Right lobe of liver (tissue), 6 donors: Measurements from ENCODE around the gene TNFSF15. TPM values are rescaled to one million over a fixed set of nuclear protein-coding genes. Genes with fewer than 3 reads are reported as not detected.

ENCODE experiments used
- ATAC-seq, 4 donors: fragments of 200-7000 bp; cut with Tn5 transposase; one replicate each; pipeline ENCODE4 v1.9.1; 2020; ENCODE audit warnings: mild to moderate bottlenecking in 4 of 4, moderate library complexity in 4 of 4
- DNase-seq, 3 donors: peaks; one replicate each; pipeline ENCODE4 v3.0.0-alpha.2; 2020
- H3K27ac ChIP-seq, 3 donors: fragments of 200-600 bp; one replicate each; pipeline ENCODE4 v1.8.0; 2022
- H3K27me3 ChIP-seq, 2 donors: fragments of 200-600 bp; one replicate each; pipeline ENCODE4 v1.8.0; 2022
- H3K36me3 ChIP-seq, 4 donors: fragments of 200-600 bp; sonication (generic) in 1 of 4; one replicate each; pipeline versions ENCODE4 v1.5.1 to v1.8.0; 2017 to 2022; ENCODE audit warnings: control low read depth in 1 of 4
- H3K4me1 ChIP-seq, 4 donors: fragments of 200-600 bp; sonication (generic) in 1 of 4; one replicate each; pipeline versions ENCODE4 v1.5.1 to v1.8.0; 2017 to 2022; ENCODE audit warnings: control low read depth in 1 of 4
- H3K4me3 ChIP-seq, 3 donors: fragments of 200-600 bp; one replicate each; pipeline ENCODE4 v1.8.0; 2022
- H3K9me3 ChIP-seq, 4 donors: fragments of 200-600 bp; sonication (generic) in 1 of 4; one replicate each; pipeline versions ENCODE4 v1.5.1 to v1.8.0; 2017 to 2022; ENCODE audit warnings: control low read depth in 1 of 4
- POLR2A ChIP-seq: fragments of 450-650 bp; IDR thresholded peaks from one replicate; pipeline ENCODE4 v1.6.1; 2017; ENCODE audit warnings: antibody characterized with exemption, mild to moderate bottlenecking
- WGBS: methylation state at CpG from one replicate; pipeline ENCODE4 v1.1.6; 2018; ENCODE audit warnings: low coverage, low lambda C conversion rate; ENCODE audit not compliant: insufficient coverage; ENCODE audit errors: missing lambda C conversion rate; 5-methylcytosine and 5-hydroxymethylcytosine counted together
- intact Hi-C, 2 donors: fragments of 100-400 bp; cut with DNase I; formaldehyde crosslinking; loops; one replicate each; pipeline versions ENCODE4 v1.11.2 to v1.14.1; 2022
- total RNA-seq, 6 experiments: library from RNA; depleted of rRNA in 2 of 6; stranded (reverse); fragments of >200 nt in 2 of 6; fragmentation: NEBNext Ultra II Directional in 3 of 6; extraction: Animal tissue kit (Norgen Biotek cat#: 25700) in 3 of 6; gene quantifications; one replicate each; pipeline versions ENCODE4 v1.1.0 to v1.2.4, GENCODE V29; 2016 to 2023
- TF ChIP-seq, protein P1 (sequence below), 4 donors: fragments of 200-600 bp in 3 of 4; fragments of 450-650 bp in 1 of 4; IDR thresholded peaks; one replicate each; pipeline versions ENCODE4 v1.5.1 to v1.8.0; 2016 to 2022; ENCODE audit warnings: antibody characterized with exemption in 4 of 4, mild to moderate bottlenecking in 2 of 4
- donor health status: DM: no; HTN: yes; CAD: no.
- donor health status: DM: no; HTN: no; CAD: no.
- donor health status: DM: no; HTN: no; CAD: no.
- donor health status: DM: no; HTN: yes; CAD: no.
- donor health status: DM: no; HTN: yes; CAD: no.

The TNFSF15 gene
- total RNA-seq, 6 experiments from 2014 or later, result 0.04 to 0.35 (median 0.06) TPM; not detected in 1

GRCh38 chr9:114836769-114837168, 30.9 kb upstream of the TNFSF15 start:
- Histone ChIP-seq H3K36me3 (no peaks in the 10 kb centered on the region), H3K4me1 (no peaks in the 10 kb centered on the region), H3K9me3 (no peaks in the 10 kb centered on the region), H3K27ac (no peak overlapping the region), H3K4me3 (no peak overlapping the region), H3K27me3 (no peaks in the 10 kb centered on the region)
- TF ChIP-seq, protein P1, sequence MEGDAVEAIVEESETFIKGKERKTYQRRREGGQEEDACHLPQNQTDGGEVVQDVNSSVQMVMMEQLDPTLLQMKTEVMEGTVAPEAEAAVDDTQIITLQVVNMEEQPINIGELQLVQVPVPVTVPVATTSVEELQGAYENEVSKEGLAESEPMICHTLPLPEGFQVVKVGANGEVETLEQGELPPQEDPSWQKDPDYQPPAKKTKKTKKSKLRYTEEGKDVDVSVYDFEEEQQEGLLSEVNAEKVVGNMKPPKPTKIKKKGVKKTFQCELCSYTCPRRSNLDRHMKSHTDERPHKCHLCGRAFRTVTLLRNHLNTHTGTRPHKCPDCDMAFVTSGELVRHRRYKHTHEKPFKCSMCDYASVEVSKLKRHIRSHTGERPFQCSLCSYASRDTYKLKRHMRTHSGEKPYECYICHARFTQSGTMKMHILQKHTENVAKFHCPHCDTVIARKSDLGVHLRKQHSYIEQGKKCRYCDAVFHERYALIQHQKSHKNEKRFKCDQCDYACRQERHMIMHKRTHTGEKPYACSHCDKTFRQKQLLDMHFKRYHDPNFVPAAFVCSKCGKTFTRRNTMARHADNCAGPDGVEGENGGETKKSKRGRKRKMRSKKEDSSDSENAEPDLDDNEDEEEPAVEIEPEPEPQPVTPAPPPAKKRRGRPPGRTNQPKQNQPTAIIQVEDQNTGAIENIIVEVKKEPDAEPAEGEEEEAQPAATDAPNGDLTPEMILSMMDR (IDR thresholded peaks at IDR 0.05), result no peak
- no peak for TF ChIP-seq POLR2A
- ATAC-seq (no peak), DNase-seq (no peak)
- WGBS, result 72% methylated on average over 2 of the region's 3 CpGs
- intact Hi-C loops, result no loop called here

- Histone ChIP-seq H3K4me1 (no peaks in the 10 kb centered on the region), H3K27ac (no peak overlapping the region), H3K9me3 (no peaks in the 10 kb centered on the region), H3K4me3 (no peak overlapping the region), H3K27me3 (no peaks in the 10 kb centered on the region), H3K36me3 (no peaks in the 10 kb centered on the region)
- TF ChIP-seq POLR2A, result no peak
- no peak for ATAC-seq
- intact Hi-C loops, result no loop called here
- no peak for DNase-seq
Observed at GRCh38 chr9:114834386-114834785, 28.5 kb upstream of the TNFSF15 start.

DNA sequence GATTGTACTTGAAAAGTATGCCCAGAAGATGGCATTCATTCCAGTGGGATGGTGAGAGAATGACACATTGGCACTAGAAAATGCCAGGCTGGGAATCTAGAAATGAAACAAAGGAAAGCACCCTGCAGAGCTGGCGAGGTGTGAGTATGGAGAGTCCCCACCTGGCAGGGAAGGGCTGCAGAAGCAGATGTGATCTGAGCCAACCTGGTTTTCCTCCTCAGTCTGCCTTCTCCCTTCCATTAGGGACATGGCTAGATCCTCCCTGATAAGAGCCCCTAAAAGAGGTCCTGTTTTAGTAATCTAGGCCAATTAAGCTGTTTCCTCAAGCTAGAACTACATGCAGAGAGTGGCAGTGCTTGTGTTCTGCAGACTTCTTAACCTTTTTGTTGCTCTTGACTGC, 24.7 kb upstream of the TNFSF15 start:
- intact Hi-C loops, result no loop called here
- H3K27ac ChIP-seq, result no peak overlapping the region
- ATAC-seq, result no peak
- no peak for TF ChIP-seq POLR2A
- TF ChIP-seq, protein P1 (IDR thresholded peaks at IDR 0.05), result no peak
- H3K9me3 ChIP-seq, result no peaks in the 10 kb centered on the region
- WGBS, result 50% methylated on average over 1 of the region's 1 CpG
- H3K27me3 ChIP-seq, result no peaks in the 10 kb centered on the region
- H3K4me1 ChIP-seq, result no peaks in the 10 kb centered on the region
- DNase-seq, result no peak
- H3K36me3 ChIP-seq, result no peaks in the 10 kb centered on the region
- no peak overlapping the region for H3K4me3 ChIP-seq

GRCh38 chr9:114829574-114830440, 24.0 kb upstream of the TNFSF15 start:
- intact Hi-C loops, result no loop called here
- WGBS, result 45% methylated on average over 2 of the region's 3 CpGs
- no peaks in the 10 kb centered on the region for H3K36me3 ChIP-seq
- no peak overlapping the region for H3K4me3 ChIP-seq
- no peaks in the 10 kb centered on the region for H3K9me3 ChIP-seq
- DNase-seq, result no peak
- H3K4me1 ChIP-seq, result no peaks in the 10 kb centered on the region
- no peak for ATAC-seq
- H3K27me3 ChIP-seq, result no peaks in the 10 kb centered on the region
- TF ChIP-seq POLR2A, result no peak
- TF ChIP-seq, protein P1 (IDR thresholded peaks at IDR 0.05), result no peak
- no peak overlapping the region for H3K27ac ChIP-seq

- ATAC-seq (no peak), DNase-seq (no peak)
- no peak overlapping the region for H3K4me3 ChIP-seq
- no peaks in the 10 kb centered on the region for H3K27me3 ChIP-seq
- no peaks in the 10 kb centered on the region for H3K9me3 ChIP-seq
- H3K4me1 ChIP-seq, result no peaks in the 10 kb centered on the region
- H3K27ac ChIP-seq, result no peak overlapping the region
- TF ChIP-seq POLR2A, result no peak
- TF ChIP-seq, protein P1 (IDR thresholded peaks at IDR 0.05), result no peak
- no peaks in the 10 kb centered on the region for H3K36me3 ChIP-seq
- 60% methylated on average over 3 of the region's 3 CpGs for WGBS
- intact Hi-C loops, result no loop called here
Observed at GRCh38 chr9:114828303-114828650, 22.4 kb upstream of the TNFSF15 start.
